Measurements from ENCODE around the gene EGFL7.
A peak's percentile ranks its signal among the peaks of the same experiment; 100 is the strongest.
"Not testable (repeated sequence)": the region's sequence is repeated elsewhere in the genome, so short reads cannot be mapped to it uniquely, and the experiment has no call there.

Gene EGFL7

DNA sequence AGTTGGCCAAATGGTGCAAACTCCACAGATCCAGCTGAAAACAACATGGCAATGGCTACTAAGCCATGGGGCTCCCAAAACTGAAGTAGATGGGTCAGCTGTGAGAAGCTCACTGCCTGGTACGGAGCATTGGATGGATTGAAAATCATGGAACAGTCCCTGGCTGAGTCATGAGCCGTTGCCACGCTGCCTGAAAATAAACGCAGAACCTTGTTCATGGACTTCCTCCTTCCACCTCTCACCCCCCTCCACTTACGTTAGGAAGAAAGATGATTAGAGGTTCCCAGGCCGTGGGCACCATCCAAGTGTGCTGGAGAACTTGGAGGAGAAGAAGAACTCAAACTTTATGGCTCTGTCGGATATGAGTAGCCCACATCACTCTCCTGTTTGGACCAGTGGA is 42.8 kb downstream of the EGFL7 start:
- DNase-seq = no peak

DNA sequence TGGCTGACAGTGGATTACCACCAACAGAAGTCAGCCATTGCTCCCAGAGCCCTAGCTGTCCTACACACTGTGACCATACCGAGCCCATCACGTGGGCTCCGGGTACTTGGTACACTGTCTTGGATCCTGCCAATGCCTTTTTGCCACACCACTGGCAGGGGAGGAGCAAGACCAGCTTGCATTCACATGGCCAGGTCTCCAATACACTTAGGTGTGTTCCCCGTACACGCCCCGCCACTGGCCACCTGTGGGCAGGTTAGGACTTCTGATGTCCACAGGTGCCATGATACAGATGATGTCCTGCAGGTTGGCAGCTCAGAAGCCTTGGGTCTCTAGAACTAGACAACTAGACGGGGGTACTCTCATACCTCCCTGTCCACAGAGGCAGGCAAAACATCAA is 44.3 kb downstream of the EGFL7 start:
- no peak for DNase-seq

DNA sequence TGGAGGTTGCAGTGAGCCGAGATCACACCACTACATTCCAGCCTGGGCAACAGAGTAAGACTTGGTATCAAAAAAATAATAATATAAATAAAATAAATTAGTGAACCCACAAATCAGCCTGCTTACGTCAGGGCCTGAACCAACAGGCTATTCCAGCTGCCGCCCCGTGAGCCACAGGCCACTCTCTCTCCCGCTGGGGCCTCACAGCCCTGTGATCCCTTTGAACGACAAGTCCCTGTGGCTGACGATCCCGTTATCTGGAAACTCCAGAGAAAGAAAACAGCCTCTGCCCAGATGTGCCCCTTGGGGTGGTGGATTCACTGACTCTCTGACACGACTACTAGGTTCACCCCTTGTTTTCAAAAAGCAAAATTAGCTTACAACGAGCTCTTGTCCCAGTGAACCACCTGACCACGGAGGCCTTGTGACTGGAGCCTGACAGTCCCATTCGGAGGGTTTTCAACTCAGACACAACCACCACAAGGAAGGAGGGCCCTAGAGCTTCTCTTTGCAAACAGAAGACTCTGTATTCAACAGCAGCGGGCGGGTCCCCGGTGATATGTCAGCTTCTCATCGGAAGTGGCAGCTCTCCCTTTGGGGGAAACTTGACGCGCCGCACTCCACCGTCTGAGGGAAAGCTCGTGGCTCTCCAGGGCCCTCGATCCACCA is 45.3 kb downstream of the EGFL7 start:
- no peak for DNase-seq

DNA sequence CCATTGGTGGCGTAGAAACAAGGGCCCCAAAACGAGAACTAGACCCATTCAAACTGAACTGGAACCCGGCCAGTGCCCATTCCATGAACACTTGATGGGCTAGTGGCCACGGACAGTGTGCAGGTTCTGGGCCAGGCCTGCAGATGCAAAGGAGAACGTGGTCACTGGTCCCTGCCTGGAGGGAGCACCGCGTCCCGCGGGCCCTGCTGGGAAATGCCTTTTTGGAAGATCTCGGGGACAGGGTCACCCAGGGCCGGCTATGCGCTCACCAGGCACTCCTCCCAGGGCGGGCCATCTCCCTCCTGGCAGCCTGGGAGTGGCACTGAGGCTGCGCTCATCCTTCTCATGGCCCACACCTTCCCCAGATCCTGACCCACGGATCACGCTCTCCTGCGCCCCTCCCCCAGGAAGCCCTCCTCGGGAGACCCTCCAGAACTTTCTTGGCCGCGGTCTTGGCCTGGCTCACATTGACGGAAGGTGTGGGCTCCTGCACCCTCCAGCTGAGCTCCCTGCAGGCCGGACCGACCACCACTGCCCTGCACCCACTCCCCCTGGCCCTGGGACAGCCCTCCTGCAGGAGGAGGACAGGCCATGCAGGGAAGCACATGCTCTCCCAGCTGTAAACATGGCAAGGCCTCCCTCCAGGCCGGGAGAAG is 46.9 kb downstream of the EGFL7 start:
- DNase-seq = no peak

DNA sequence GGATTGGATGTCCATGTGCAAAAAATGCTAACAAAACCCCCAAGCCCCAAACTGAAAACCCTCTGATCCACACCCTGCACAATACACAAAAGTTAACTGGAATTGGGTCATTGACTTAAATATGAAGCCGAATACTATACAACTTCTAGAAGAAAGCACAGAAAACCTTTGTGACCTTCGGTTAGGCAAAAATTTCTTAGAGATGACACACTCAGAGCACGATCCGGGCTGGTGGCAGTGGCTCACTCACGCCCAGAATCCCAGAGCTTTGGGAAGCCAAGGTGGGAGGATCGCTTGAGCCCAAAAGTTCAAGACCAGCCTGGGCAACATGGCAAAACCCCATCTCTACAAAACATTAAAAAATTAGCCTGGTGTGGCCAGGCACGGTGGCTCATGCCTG is 47.8 kb downstream of the EGFL7 start:
- DNase-seq = no peak

DNA sequence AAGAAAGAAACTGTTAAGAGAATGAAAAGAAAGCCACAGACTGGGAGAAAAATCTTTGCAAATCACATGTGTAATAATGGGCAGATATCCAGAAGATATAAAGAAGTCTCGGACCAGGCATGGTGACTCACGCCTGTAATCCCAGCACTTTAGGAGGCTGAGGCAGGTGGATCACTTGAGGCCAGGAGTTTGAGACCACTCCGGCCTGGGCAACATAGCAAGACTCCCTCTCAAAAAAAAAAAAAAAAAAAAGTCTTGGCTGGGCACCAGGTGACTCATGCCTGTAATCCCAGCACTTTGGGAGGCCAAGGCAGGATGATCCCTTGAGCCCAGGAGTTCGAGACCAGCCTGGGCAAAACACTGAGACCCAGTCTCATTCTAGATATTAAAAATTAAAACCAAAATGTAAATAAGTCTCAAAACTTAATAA is 48.5 kb downstream of the EGFL7 start:
- not testable (repeated sequence) for DNase-seq

DNA sequence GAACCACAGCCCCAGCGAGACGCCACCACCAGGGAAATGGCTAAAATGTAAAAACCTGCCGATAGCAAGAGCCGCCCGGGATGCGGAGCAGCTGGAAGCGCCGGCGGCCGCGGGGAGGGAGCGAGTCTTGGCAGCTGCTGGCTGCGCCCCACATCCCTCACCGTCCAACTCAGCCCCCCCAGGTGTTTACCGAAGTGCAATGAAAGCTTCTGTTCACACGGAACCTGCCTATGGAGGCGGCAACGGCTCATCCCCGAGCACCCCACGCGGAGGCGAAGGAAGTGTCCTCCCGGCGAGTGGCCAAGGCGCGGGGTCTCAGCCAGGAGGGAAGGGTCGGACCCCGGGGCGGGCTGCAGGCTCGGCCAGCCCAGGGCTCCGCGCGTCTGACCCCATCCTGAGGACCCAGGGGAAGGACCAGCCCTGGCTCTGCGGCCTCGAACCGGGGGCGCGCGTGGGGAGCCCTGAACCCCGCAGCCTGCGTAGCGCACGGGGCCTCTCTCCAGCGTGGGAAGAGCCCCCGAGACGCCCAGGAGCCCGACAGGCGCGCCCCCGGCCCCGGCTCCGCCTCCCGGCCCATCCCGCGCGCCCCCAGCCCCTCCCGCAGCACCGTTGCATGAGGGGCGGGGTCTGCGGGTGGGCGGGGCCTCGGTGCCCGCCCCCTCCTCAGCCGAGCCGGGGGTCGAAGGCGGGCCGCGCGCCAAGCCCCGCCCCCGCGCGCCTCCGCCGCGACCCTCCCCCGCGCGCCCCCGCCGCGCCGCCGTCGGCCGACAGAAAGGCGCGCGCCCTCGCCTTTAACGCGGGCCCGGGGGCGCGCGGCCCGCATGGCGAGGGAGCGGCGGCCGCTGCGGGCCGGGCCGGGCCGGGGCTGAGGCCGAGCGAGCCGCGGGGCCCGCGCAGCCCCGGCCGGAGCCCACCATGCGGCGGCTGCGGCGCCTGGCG is 49.3 kb downstream of the EGFL7 start, which contains the start of gene DIPK1B:
DIPK1B (plus strand) TSS at position 822 of the 939 bp plus-strand sequence; CDS start at position 916, 94 bp downstream.
- peak; percentile 26 for DNase-seq

DNA sequence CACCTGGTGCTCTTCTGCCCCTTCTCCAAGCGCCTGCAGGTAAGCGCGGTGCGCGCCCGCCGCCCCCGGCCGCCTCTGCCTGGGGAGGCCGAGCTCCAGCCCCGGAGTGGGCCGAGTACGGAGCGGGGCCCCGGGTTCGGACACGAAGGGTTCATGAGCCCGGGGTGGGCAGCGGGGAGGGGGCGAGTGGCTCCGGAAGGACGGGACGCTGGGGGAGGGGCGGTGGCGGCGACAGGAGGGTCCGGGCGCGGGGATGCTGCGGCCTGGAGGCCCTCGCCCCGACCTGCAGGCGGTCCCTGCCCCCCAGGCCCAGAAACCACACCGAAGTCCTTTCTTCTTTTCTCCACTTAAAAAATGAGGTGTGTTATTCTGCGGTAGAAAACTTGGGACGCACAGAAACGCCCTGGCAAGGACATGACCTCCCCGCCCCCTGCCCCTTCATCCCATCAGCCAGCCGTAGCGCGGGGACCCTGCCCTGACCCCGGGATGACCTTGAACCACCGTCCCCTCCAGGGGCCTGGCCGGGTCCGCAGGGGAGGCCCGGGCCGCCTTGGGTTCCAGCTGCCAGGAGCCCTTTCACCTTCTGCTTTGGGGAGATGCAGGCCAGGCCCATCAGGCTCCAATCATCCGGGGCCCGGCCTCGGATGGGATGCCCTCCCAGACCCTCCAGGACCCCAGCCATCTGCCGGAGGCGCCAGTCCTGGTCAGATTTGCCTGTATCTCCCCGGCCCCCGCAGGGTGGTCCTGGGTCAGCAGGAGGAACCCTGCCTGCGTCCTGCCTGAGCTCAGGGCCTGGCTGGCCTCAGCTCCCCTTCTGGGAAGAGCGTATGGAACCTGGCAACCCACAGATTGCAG is 50.2 kb downstream of the EGFL7 start:
- DNase-seq = no peak

DNA sequence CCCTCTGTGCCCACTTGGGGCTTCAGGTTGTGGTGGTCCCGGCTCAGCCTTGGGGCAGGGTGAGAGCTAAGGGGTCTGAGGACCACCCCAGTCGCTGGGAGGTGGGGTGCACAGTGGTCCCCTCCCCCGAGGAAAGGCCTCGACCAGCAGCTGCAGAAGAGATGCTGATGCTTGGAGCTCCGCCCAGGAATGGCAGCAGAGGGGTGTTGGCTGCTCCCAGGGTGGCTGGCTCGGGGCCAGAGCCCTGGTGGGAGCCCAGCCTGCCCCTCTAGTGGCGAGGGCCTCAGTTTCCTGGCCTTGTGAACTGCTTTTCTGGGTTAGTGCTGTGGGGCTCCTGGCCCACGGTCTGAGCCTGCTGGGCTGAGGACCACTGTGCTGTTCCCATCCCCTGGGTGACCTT is 50.8 kb downstream of the EGFL7 start:
- DNase-seq = peak; percentile 21

DNA sequence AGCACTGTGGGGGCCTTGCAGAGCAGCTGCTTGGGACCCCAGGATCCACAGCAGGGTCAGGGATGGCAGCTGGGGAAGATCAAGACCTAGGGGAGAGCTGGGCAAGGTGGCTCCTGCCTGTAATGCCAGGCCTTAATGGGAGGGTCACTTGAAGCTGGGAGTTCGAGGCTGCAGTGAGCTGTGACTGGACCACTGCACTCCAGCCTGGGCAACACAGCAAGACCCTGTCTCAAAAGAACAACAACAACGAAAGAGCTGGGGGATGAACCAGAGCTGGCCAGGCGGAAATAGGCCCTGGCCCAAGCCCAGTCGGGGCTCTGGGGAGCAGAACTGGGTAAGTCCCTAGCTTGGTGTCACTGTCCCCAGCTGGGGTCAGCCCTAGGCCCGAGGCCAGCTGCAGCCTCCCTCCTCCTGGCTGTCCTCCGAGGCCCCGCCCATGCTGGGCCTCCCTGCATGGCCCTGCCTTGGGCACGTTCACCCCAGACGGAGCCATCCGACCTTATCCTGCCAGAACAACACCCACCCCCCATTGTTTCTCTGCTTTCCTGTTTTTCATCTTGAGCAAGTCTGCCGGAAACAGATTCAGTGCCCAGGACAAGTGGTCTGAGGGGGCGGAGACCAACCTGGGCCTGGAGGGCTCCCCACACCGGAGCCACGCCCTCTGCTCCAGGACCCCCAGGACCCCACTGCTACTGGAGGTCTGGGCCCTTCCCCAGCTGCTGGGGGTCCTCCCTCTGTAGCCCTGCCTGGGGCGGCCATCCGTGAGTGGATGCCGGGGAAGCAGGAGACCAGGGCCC is 51.6 kb downstream of the EGFL7 start:
- DNase-seq = no peak

DNA sequence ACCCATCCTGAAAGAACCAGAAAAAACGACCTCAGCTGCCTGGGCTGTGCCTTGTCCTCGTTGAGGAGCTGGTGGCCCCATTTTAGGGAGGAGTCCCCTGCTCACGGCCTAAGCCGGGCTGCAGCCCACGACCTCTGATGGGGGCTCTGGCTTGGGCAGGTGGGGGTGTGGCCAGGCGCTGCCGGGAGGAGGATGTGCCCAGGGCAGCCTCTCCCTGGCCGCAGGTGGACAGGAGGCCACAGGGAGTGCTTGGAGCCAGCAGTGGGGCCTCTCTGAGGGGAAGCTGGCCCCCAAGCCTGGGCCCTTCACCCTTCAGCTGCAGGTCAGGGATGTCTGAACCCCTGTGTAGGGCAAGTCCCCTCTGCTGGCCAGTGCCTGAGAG is 52.2 kb downstream of the EGFL7 start:
- no peak for DNase-seq

DNA sequence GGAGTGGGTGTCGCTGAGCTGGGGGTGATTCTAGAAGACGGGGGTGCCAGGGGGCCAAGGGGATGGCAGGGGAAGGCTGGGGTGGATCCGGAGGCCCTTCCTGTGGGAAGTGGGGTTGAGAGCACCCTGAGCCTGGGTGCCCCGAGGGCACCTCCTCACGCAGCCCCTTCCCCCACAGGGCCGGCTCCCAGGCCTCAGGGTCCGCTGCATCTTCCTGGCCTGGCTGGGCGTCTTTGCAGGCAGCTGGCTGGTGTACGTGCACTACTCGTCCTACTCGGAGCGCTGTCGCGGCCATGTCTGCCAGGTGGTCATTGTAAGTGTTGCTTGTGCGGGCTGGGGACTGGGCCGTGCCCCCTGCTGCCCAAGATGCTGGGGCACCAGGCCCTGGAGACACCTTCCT is 54.7 kb downstream of the EGFL7 start:
- no peak for DNase-seq

DNA sequence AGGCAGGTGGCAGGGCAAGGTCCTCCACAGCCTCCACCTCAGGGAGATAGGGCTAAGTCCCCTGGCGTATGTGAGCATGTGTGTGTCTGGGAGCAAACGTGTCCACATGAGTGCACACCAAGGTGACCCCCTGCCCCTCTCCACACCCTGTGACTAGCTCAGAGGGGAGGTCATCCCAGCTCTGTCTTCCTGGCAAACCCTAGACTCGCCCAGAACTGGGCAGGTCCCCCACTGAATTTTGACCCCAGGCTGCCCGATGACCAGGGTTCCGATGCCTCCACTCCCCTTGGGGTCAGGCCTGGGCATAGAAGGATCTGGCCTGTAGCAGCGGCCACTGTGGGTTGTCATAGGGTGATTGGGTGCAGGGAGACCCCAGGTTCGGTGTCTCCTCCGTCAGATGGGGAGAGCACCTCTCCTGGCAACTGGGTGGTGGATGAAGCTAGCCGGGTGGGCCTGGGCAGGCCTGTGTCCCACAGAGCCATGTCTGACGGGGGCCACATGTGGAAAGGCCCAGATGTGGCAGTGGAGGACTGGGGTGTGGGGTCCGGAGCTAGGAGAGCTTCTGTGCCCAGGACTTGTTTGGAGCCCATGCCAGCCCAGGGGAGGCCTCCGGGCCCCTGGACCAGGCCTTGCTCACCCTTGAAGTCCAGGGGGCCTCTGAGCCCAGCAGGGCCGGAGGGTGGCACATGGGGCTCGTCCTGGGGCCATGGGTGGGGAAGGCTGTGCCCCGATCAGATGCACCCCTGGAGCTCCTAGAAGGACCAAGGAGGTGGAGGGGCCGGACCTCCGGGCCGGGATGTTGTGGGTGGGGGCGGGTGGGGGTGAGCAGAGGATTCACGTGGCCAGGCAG is 55.9 kb downstream of the EGFL7 start:
- no peak for DNase-seq

DNA sequence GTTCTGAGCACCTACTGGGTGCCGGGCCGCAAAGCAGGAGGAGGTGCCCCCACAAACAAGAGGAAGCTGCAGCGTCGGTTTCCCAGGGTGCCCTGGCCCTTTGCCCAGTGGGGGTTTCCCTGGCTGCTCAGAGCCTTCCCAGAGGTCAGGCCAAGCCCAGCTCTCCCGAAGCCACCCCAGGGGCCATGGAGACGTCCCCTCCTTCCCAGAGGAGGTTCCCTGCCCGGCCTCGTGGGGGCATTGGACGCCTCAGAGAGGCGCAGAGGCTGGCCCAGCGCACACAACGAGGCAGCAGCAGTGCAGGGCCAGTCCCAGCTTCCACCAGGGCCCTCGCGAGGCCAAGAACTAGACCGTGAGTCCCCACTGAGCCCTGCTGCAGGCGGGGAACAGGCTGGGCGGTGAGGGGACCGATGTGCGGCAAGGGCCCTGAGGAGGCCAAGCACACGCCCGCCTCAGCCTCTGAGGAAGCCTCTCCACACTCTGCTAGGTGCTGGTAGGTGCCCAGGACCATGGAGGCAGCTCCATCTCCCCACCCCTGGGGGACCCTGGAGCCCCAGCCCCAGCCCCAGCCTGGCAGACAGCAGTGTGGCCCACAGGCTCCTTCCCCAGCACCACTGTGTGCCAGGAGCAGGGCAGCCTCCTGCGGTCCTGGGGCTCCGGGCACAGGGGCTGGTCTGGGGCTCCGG is 56.6 kb downstream of the EGFL7 start:
- DNase-seq = no peak

DNA sequence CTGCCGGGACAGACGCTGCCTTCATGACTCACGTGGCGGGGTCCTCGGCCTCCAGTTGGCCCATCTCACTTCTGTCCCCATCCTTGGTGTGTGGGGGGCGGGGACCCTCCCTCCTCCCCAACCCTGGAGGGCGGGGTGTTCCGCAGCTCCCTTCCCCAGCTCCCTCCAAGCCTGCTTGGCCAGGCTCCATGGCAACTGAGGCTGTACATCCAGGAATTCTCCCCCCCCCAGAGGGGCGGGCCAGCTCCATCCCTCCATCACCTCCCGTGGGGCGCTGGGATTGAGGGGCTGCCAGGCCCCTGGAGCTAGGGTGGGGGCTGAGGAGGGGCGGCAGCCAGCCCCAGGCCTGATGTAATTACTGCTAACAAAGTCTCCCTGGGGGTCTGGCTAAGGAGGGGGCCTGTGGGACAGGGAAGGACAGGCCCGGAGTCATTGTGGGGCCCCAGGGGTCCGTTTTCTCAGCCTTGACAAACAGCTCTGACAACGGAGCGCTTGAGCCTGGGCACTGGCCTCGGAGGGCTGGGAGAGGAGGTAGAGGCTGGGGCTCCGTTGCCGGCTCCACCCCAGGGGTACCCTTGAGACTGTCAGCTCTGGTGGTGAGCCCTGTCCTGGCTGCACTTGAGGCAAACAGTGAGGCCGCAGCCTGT is 57.7 kb downstream of the EGFL7 start:
- no peak for DNase-seq

DNA sequence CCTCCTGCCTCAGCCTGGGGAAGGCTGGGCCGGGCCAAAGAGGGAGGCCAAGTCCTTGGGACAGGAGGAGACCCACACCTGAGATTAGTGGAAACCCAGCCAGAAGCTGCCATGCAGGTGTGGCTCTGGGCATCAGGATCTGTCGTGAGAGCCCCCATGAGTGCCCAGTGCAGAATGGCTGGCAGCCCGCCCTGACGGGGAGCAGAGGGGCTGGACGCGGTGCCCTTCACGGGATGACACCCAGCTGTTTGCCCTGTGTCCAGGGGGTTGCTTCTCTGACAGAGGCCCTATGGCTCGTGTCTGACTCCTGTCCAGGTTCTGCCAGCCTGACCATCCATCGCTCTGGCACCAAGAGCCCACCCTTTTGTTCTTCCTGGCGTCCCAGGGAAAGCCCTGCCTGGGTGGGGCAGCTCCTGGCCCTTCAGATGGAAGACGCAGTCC is 58.2 kb downstream of the EGFL7 start:
- DNase-seq = no peak

DNA sequence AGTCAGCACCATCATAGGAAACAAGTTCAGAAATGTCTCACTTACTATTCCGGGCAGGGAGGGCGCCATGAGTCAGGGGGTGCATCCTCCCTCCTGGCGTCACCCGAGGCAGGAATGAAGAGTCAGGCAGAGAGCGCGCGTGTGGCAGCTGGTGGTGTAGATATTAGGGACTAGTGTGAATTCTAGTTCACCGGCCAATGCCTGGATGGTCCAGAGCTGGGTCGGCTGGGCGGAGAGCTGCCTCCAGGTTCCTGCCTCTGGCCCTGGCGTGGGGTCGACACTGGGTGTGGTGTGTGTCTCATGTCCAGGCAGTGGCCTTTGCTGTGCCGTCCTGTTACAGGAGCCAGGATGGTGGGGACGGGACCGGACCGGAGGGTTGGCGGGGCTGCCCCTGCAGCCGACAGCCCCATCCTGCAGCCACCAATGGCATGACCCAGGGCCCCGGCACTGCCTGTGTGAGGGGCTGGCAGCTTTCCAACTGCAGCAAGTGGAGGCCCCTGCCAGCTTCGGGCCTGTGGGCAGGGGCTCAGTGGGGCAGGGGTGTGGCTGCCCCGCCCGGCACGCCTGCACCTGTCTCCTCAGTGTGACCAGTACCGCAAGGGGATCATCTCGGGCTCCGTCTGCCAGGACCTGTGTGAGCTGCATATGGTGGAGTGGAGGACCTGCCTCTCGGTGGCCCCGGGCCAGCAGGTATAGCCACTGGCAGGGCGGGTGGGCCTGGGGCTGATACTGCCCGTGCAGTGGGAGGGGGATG is 58.8 kb downstream of the EGFL7 start:
- no peak for DNase-seq

All from NCI-H1694 (cell line).